Psoas muscle (tissue), 8 donors: Measurements from ENCODE around the gene TNFRSF11A. TPM values are rescaled to one million over a fixed set of nuclear protein-coding genes. Genes with fewer than 3 reads are reported as not detected.

Experiments used
- ATAC-seq, 4 donors: fragments of 200-7000 bp; cut with Tn5 transposase; one replicate each; pipeline ENCODE4 v1.9.1; 2020; ENCODE audit warnings: moderate library complexity in 3 of 4, mild to moderate bottlenecking in 2 of 4
- DNase-seq, 2 donors: peaks; one replicate each; pipeline ENCODE4 v3.0.0-alpha.2; 2020
- H3K27ac ChIP-seq: fragments of 200-600 bp; one replicate; pipeline ENCODE4 v1.8.0; 2022
- H3K27me3 ChIP-seq, 3 donors: fragments of 200-600 bp in 1 of 3; one replicate each; pipeline versions ENCODE4 v1.6.1 to v1.8.0; 2013 to 2022; ENCODE audit warnings: low read length in 2 of 3, mild to moderate bottlenecking in 2 of 3, moderate library complexity in 1 of 3; ENCODE audit not compliant: insufficient read depth in 3 of 3
- H3K36me3 ChIP-seq, 2 donors: fragments of 200-600 bp in 1 of 2; one replicate each; pipeline versions ENCODE4 v1.6.1 to v1.8.0; 2013 to 2022; ENCODE audit warnings: low read depth in 1 of 2, mild to moderate bottlenecking in 1 of 2, moderate library complexity in 1 of 2; ENCODE audit not compliant: insufficient read depth in 1 of 2
- H3K4me1 ChIP-seq: fragments of 200-600 bp; one replicate; pipeline ENCODE4 v1.8.0; 2022
- H3K4me3 ChIP-seq: fragments of 200-600 bp; one replicate; pipeline ENCODE4 v1.8.0; 2022; ENCODE audit warnings: mild to moderate bottlenecking
- H3K9me3 ChIP-seq: fragments of 200-600 bp; one replicate; pipeline ENCODE4 v1.8.0; 2022
- CTCF ChIP-seq: fragments of 200-600 bp; IDR thresholded peaks from one replicate; pipeline ENCODE4 v1.8.0; 2022; ENCODE audit warnings: antibody characterized with exemption
- WGBS, 3 donors: extraction: QIAGEN DNeasy Blood & Tissue Kit; methylation state at CpG; one replicate each; pipeline versions ENCODE4 v1.1.6 to v1.1.7; 2013; 5-methylcytosine and 5-hydroxymethylcytosine counted together
- intact Hi-C, 2 donors: fragments of 100-400 bp; cut with DNase I; formaldehyde crosslinking; loops; one replicate each; pipeline versions ENCODE4 v1.11.0 to v1.14.2; 2022
- long read RNA-seq, 2 donors: library from polyadenylated mRNA; unstranded; transcript quantifications; one replicate each; pipeline ENCODE4 v2.0.0, GENCODE V29; 2021
- polyA plus RNA-seq, 3 donors: library from polyadenylated mRNA; stranded (reverse); fragments of 200-250 nt; gene quantifications; one replicate each; pipeline ENCODE4 v1.2.3, GENCODE V29; 2013
- total RNA-seq, 4 donors: library from RNA; stranded (reverse); fragmentation: NEBNext Ultra II Directional in 2 of 4; extraction: Animal tissue kit (Norgen Biotek cat#: 25700) in 2 of 4; gene quantifications; one replicate each; pipeline versions ENCODE4 v1.2.1 to v1.2.4, GENCODE V29; 2021 to 2023
- donor health status: healthy with polysubstance abuse.
- donor health status: DM: no; HTN: no; CAD: no; lungs with moderate emphysema.
- donor health status: Bipolar disorder and iron deficiency.
- donor health status: healthy.
- donor health status: DM: yes; HTN: yes; CAD: no.
- donor health status: DM: no; HTN: no; CAD: no.
- donor health status: DM: no; HTN: no; CAD: no.
- donor health status: DM: yes; HTN: yes; CAD: no.

The TNFRSF11A gene
- 1 to 10 TPM in 2 of 4 donors, under 1 TPM in 2; 0.60 to 1.3 (median 1.0) TPM for total RNA-seq
- polyA plus RNA-seq = under 1 TPM; 0.12 to 0.23 (median 0.15) TPM
- long read RNA-seq, donor 1 = 0 reads
- long read RNA-seq, donor 2 = 0 reads

- Histone ChIP-seq H3K27ac (no peak within 1 kb of the TSS), H3K4me1 (peaks cover 17% of the 10 kb centered on the region)
- peak; percentile 30 for TF ChIP-seq CTCF
These were observed at the start of gene TNFRSF11A for GRCh38 chr18:62324917-62325805. TNFRSF11A (plus strand) TSS chr18:62325310; CDS start chr18:62325353, 43 bp downstream.

GRCh38 chr18:62277045-62277444 is 48.1 kb upstream of the TNFRSF11A start:
- no peak for TF ChIP-seq CTCF
- Histone ChIP-seq H3K36me3 (peaks cover 0 to 54% of the 10 kb centered on the region in 2 donors), H3K4me3 (no peak overlapping the region), H3K4me1 (no peaks in the 10 kb centered on the region), H3K27ac (no peak overlapping the region), H3K9me3 (no peaks in the 10 kb centered on the region), H3K27me3 (no peaks in the 10 kb centered on the region)
- ATAC-seq = no peak
- intact Hi-C loops = no loop called here
- WGBS, 3 donors = 93 to 97% (median 95%) methylated on average over 1 of the region's 1 CpG
- DNase-seq = no peak

More at GRCh38 chr18:62324917-62325805, at the start of gene TNFRSF11A:
- peak within 1 kb of the TSS; percentile 66 for H3K4me3 ChIP-seq
- intact Hi-C loops = loop anchor here in 1 of 2 donors (5.0 to 10.0 kb wide), 3 partner anchors 92 to 260 kb away; partner anchors contain the start of gene ZCCHC2
- H3K36me3 ChIP-seq = no peaks in the 10 kb centered on the region
- H3K9me3 ChIP-seq = no peaks in the 10 kb centered on the region
- DNase-seq = peak; percentile 34 to 58
- peak; percentile 72 to 90 (median 77) for ATAC-seq
- WGBS, 3 donors = 2 to 3% (median 3%) methylated on average over 40 to 92 of the region's 99 CpGs
- H3K27me3 ChIP-seq = peaks cover 4 to 85% (median 25%) of the 10 kb centered on the region in 3 donors

- no peak for DNase-seq
- peaks cover 0 to 54% of the 10 kb centered on the region in 2 donors for H3K36me3 ChIP-seq
- intact Hi-C loops = no loop called here
These were observed 45.5 kb upstream of the TNFRSF11A start for GRCh38 chr18:62279561-62279960.

GRCh38 chr18:62280058-62280457 is 45.1 kb upstream of the TNFRSF11A start:
- H3K36me3 ChIP-seq = peaks cover 0 to 50% of the 10 kb centered on the region in 2 donors
- no peaks in the 10 kb centered on the region for H3K9me3 ChIP-seq
- H3K27me3 ChIP-seq = no peaks in the 10 kb centered on the region
- TF ChIP-seq CTCF = no peak
- 88 to 99% (median 99%) methylated on average over 6 of the region's 6 CpGs for WGBS, 3 donors
- H3K4me1 ChIP-seq = no peaks in the 10 kb centered on the region
- no peak overlapping the region for H3K4me3 ChIP-seq
- intact Hi-C loops = no loop called here
- no peak overlapping the region for H3K27ac ChIP-seq
- DNase-seq (no peak), ATAC-seq (no peak)

More at GRCh38 chr18:62279561-62279960, 45.5 kb upstream of the TNFRSF11A start:
- Histone ChIP-seq H3K9me3 (no peaks in the 10 kb centered on the region), H3K27ac (no peak overlapping the region), H3K4me3 (no peak overlapping the region), H3K27me3 (no peaks in the 10 kb centered on the region), H3K4me1 (no peaks in the 10 kb centered on the region)
- no peak for ATAC-seq
- 63 to 90% (median 76%) methylated on average over 5 of the region's 5 CpGs for WGBS, 3 donors
- no peak for TF ChIP-seq CTCF
